Subcutaneous abdominal adipose tissue (tissue), 5 donors: ENCODE measurements around the gene TPPP.

Source experiments
- H3K27ac ChIP-seq: one replicate; pipeline ENCODE4 v1.7.0; 2013; ENCODE audit warnings: low read depth, mild to moderate bottlenecking, inconsistent platforms, low read length, moderate library complexity
- H3K27me3 ChIP-seq, 5 donors: one replicate each; pipeline ENCODE4 v1.7.0; 2013; ENCODE audit warnings: low read length in 5 of 5, inconsistent platforms in 1 of 5; ENCODE audit not compliant: control insufficient read depth in 5 of 5, insufficient read depth in 4 of 5
- H3K36me3 ChIP-seq, 5 donors: one replicate each; pipeline ENCODE4 v1.7.0; 2013; ENCODE audit warnings: low read length in 5 of 5; ENCODE audit not compliant: control insufficient read depth in 5 of 5, insufficient read depth in 5 of 5
- H3K4me1 ChIP-seq, 5 donors: one replicate each; pipeline ENCODE4 v1.7.0; 2013; ENCODE audit warnings: low read length in 5 of 5, mild to moderate bottlenecking in 3 of 5, moderate library complexity in 1 of 5; ENCODE audit not compliant: control insufficient read depth in 5 of 5, insufficient read depth in 5 of 5
- H3K4me3 ChIP-seq, 5 donors: one replicate each; pipeline ENCODE4 v1.7.0; 2013; ENCODE audit warnings: low read length in 5 of 5, low read depth in 1 of 5
- H3K9ac ChIP-seq, 5 donors: one replicate each; pipeline ENCODE4 v1.7.0; 2013; ENCODE audit warnings: low read length in 5 of 5, mild to moderate bottlenecking in 4 of 5, moderate library complexity in 3 of 5
- H3K9me3 ChIP-seq, 5 donors: one replicate each; pipeline ENCODE4 v1.7.0; 2013; ENCODE audit warnings: low read length in 5 of 5; ENCODE audit not compliant: control insufficient read depth in 5 of 5
- donor health status: healthy.
- donor health status: healthy.
- donor health status: healthy.
- donor health status: healthy.
- donor health status: healthy.

The TPPP gene

DNA sequence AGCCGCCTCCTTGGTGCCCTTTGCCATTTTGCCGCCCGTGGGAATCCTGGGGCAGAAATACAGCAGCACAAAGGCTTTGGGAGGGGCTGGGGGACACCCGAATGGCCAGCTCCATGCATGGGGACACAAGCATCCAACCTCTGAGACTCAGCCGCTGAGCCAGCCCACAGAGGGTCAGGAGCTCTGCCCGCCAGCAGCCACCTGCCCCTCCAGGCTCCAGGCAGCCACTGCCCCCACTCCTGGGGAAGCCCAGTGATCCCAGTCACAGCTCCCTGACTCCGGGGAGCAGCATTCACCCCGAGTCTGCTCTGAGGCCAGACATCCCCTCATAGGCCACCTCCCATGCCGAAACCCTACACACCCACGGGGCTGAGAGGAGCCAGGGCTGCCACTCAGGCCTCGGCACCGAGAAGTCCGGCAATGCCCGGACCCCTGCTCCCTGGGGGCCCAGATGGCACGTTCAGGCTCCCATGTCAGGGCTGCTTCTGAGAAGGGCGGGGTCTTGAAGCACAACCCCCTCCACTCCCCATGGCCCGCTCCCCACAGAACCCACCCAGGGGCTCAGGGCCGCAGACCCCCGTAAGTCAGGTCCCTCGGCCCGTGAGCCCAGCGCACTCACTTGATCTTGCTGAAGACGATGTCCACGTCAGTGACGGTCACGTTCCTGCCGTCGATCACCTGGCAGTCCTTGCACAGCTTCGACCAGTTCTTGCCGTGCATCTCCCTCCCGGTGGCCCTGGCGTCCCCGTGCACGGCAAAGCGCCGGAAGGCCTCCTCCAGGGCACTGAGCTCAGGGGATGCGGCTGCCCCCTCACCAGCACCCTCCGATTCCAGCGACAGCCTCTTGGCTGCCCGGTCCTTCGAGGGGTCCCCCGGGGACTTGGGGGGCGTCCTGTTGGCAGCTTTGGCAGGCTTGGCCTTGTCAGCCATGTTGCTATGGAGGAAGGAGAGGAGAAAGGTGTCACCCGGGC lies 15.7 kb downstream of the TPPP start:
- no peak overlapping the region for H3K9ac ChIP-seq
- H3K36me3 ChIP-seq: no peaks in the 10 kb centered on the region
- H3K27ac ChIP-seq: no peak overlapping the region
- peaks cover 2 to 29% (median 25%) of the 10 kb centered on the region in 5 donors for H3K4me1 ChIP-seq
- no peak overlapping the region for H3K4me3 ChIP-seq
- peaks cover 0 to 11% (median 0%) of the 10 kb centered on the region in 5 donors for H3K27me3 ChIP-seq
- H3K9me3 ChIP-seq: no peaks in the 10 kb centered on the region

DNA sequence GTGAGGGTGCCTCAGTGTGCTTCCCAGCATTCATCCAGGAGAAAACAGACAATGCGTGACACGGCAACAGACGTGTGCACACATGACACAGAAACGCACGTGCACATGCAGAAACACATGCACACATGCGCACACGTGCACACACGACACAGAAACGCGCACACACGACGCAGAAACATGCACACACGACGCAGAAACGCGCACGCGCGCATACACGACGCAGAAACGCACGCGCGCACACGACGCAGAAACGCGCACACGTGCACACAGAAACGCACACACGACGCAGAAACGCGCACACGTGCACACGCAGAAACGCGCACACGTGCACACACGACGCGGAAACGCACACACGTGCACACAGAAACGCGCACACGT lies 16.5 kb downstream of the TPPP start:
- Histone ChIP-seq H3K4me3 (no peak overlapping the region), H3K27me3 (peaks cover 0 to 14% (median 0%) of the 10 kb centered on the region in 5 donors), H3K27ac (no peak overlapping the region), H3K9me3 (no peaks in the 10 kb centered on the region), H3K9ac (no peak overlapping the region), H3K4me1 (peaks cover 4 to 36% (median 33%) of the 10 kb centered on the region in 5 donors), H3K36me3 (no peaks in the 10 kb centered on the region)

DNA sequence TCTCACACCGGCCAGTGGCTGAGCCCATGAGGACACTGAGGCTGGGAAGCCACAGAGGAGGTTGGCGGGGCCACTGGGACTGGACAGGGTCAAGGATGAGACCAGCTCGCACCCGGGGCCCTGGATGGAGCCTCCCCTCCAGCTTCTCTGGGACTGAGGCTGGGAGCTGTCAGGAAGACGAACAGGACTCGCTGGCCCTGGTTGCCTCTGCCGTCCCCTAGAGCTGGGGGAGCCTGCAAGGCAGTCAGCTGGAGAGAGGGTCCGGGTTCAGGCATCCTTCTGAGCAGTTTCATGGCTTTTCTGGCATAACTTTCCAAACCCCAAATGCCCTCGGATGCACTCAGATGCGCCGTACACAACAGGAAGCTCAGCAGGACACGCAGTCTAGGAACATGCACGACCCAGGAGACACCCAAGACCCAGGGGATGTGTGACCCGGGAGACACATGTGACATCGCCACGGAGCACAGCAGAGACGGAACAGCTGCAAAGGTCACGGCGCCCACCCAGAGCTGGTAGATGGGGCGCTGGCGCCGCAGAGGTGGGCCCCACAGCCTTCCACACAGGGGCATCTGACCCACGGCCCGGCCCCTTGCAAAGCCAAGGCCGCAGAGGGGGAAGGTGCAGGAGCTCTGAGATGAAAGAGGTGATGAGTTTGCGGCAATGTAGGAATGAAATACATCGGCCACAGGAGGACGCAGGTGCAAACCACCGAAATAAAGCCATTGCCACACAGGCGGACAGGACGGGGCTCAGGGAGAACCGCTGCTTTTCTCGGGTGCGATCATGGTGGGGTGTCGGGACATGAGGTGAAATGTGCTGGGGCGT lies 17.1 kb downstream of the TPPP start:
- Histone ChIP-seq H3K27me3 (peaks cover 0 to 14% (median 0%) of the 10 kb centered on the region in 5 donors), H3K36me3 (no peaks in the 10 kb centered on the region), H3K27ac (no peak overlapping the region), H3K4me1 (peaks cover 4 to 42% (median 38%) of the 10 kb centered on the region in 5 donors), H3K9ac (no peak overlapping the region), H3K4me3 (no peak overlapping the region), H3K9me3 (no peaks in the 10 kb centered on the region)

DNA sequence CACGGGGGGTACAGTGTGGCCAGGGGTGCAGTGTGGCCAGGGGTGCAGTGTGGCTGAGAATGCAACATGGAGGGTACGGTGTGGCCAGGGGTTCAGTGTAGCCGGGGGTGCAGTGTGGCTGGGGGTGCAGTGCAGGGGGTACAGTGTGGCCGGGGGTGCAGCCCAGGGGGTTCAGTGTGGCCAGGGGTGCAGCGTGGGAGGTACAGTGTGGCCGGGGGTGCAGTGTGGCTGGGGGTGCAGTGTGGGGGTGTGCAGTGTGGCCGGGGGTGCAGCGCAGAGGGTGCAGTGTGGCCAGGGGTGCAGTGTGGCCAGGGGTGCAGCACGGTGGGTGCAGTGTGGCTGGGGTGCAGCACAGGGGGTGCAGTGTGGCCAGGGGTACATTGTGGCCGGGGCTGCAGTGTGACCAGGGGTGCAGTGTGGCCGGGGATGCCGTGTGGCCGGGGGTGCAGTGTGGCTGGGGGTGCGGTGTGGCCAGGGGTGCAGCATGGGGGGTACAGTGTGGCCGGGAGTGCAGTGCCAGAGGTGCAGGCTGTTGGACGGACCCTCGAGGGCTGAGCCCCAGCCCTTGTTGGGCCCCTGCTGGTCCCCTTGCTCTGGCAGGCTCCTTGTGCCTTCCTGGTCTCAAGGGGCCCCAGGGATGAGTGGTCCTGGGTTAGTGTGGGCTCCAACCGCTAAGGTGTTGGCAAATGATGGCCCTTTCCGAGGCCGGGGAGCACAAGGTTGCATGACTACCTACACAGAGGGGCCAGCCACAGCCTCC lies 17.9 kb downstream of the TPPP start:
- Histone ChIP-seq H3K9ac (no peak overlapping the region), H3K36me3 (no peaks in the 10 kb centered on the region), H3K27me3 (peaks cover 0 to 14% (median 0%) of the 10 kb centered on the region in 5 donors), H3K9me3 (no peaks in the 10 kb centered on the region), H3K4me1 (peaks cover 4 to 42% (median 38%) of the 10 kb centered on the region in 5 donors), H3K4me3 (no peak overlapping the region), H3K27ac (no peak overlapping the region)

DNA sequence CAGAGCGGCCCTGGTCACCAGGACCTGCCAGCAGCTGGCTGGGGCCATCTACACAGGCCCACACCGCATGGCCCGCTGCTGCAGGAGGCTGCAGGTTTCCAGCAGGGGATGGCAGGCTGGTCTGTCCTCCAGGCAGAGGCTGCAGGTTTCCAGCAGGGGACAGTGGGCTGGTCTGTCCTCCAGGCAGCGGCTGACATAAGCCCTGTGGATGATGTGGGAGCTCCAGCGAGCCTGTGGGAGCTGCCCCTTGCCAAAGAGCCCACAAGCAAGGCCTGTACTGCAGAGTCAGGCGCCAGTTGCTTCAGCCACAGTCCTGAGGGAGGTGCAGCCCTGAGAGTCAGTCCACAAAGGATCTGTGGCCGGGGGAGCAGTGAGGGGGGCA lies 18.5 kb downstream of the TPPP start:
- Histone ChIP-seq H3K4me3 (no peak overlapping the region), H3K9ac (peak overlapping the region in 1 of 5 donors; percentile 47), H3K36me3 (no peaks in the 10 kb centered on the region), H3K9me3 (no peaks in the 10 kb centered on the region), H3K27me3 (peaks cover 0 to 14% (median 0%) of the 10 kb centered on the region in 5 donors), H3K4me1 (peaks cover 4 to 42% (median 38%) of the 10 kb centered on the region in 5 donors), H3K27ac (no peak overlapping the region)

DNA sequence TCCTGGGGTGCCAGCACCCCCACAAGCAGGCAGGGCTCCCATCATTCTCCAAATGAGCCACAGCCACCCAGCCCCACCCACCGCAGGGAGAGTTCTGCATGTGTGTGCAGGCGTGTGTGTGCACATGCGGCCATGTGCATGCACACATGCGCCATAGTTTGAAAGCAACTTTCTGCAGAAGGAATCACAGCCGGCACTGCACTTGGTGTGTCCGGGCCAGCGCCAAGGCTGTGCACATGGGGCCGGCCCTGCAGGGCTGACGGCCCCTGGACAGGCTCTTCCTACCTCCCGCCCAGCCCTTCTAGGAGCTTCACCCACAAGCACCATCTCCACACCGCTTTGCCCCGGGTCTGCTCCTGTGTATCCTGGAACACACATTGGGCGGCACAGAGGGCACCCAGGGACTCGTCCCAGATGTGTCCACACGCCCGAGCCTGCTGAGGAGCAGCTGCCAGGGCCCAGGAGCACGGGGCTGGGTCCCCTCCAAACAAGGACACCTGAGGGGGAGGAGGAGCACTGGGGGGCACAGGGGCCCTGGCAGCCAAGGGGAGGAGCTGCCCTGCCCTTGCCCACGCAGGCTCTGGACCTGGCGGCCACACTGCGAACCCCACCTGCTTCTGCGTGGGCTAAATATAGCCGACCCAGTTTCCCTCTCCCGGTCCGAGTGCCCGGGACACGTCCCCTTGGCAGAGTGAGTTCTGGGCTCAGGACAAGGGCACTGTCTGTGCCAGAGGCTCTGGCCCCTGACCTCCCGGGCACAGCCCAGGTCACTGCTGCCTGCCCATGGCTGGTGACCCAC lies 19.1 kb downstream of the TPPP start:
- H3K27ac ChIP-seq: no peak overlapping the region
- H3K4me3 ChIP-seq: no peak overlapping the region
- H3K9ac ChIP-seq: peak overlapping the region in 1 of 5 donors; percentile 47
- no peaks in the 10 kb centered on the region for H3K9me3 ChIP-seq
- peaks cover 0 to 14% (median 0%) of the 10 kb centered on the region in 5 donors for H3K27me3 ChIP-seq
- H3K36me3 ChIP-seq: no peaks in the 10 kb centered on the region
- H3K4me1 ChIP-seq: peaks cover 4 to 43% (median 42%) of the 10 kb centered on the region in 5 donors

DNA sequence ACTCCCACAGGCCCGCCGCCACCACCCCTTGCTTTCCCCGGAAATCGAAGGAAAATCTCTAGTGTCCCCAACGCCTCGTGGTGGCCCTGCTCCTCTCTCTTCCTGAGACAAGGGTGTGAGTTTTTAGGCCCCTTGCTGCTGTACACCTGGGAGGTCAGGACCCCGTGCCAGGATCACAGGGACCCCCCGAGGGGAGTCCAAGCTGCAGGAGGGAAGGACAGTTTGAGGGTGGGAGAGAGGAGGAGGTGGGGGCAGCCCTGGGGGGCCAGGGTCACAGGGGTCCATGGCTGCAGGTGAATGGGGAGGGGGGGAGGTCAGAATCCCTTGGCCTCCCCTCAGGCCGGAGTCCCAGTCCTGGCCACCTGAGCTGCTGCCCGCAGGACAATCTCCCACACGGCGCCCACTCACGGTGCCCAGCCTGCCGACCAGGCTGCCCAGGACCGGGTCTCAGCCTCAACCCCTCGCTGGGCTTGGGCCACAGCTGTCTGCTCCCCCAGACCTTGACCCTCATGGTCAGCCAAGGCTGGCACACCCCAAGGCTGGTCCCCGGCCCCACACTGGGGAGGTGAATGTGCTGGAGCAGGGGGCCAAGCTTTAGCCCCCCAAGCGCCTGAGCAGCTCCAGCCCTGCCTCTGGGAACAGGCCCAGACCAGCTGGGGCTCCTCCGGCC lies 19.9 kb downstream of the TPPP start:
- Histone ChIP-seq H3K9ac (no peak overlapping the region), H3K4me1 (peaks cover 4 to 43% (median 42%) of the 10 kb centered on the region in 5 donors), H3K4me3 (peak overlapping the region in 3 of 5 donors; percentile 15 to 55 (median 54)), H3K27me3 (peaks cover 0 to 14% (median 0%) of the 10 kb centered on the region in 5 donors), H3K9me3 (no peaks in the 10 kb centered on the region), H3K27ac (no peak overlapping the region), H3K36me3 (peaks cover 0 to 2% (median 0%) of the 10 kb centered on the region in 5 donors)

DNA sequence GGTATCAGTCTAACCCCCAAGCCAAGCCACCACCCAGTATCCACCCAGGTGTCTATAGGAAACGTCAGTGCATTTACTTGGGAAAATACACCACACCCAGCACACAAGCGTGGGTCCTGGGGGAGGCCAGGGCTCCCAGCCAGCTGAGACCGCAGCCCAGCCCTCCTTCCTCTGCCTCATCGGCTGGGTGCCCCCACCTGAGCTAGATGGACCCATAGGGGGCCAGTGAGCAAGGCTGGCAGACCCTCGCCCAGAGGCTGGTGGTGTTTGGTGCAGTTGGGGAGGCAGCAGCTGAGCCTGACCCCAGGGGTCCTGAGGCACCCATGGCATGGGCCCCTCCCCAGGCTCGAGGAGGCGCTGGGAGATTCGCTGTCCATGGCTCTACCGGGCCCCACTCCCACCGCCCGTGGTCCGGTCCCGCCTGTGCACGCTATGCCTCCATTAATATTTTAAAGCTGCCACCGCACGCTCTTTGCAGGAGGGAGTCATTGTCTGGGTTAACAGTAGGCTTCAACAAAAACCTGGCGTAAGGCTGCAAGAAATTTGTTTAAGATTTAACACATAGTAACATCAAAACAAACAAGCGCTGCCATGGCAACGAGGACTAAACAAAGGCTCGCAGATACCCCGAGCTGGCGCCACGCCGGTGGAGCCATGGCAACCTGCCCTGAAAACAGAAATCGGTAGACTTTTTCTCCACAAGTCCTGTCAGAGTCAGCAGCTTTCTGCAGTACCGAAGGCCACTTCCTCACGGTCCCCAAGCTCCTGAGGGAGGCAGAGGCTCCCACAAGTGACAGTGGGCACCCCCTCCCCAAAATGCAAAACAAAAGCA lies 20.6 kb downstream of the TPPP start:
- Histone ChIP-seq H3K36me3 (peaks cover 0 to 2% (median 0%) of the 10 kb centered on the region in 5 donors), H3K27ac (no peak overlapping the region), H3K4me1 (peaks cover 4 to 43% (median 42%) of the 10 kb centered on the region in 5 donors), H3K27me3 (peaks cover 0 to 14% (median 0%) of the 10 kb centered on the region in 5 donors), H3K4me3 (peak overlapping the region; percentile 15 to 64 (median 54)), H3K9ac (peak overlapping the region in 2 of 5 donors; percentile 27 to 41), H3K9me3 (no peaks in the 10 kb centered on the region)
